GM12864 (cell line): ENCODE measurements around the gene ATP6V0D1.

Source experiments
- DNase-seq: peaks from one replicate; pipeline ENCODE4 v3.0.0-alpha.2; 2011; ENCODE audit warnings: low read depth
- H3K4me3 ChIP-seq: 2 replicates; pipeline ENCODE4 v1.5.1; 2011; ENCODE audit warnings: mild to moderate bottlenecking, low read depth, low read length, control low read depth
- TF ChIP-seq, protein P1 (sequence below): IDR thresholded peaks from 2 replicates; pipeline ENCODE4 v1.5.1; 2011; ENCODE audit warnings: low read depth, mild to moderate bottlenecking, moderate library complexity, low read length, control low read depth, inconsistent platforms; ENCODE audit errors: missing control alignments

Gene ATP6V0D1

DNA sequence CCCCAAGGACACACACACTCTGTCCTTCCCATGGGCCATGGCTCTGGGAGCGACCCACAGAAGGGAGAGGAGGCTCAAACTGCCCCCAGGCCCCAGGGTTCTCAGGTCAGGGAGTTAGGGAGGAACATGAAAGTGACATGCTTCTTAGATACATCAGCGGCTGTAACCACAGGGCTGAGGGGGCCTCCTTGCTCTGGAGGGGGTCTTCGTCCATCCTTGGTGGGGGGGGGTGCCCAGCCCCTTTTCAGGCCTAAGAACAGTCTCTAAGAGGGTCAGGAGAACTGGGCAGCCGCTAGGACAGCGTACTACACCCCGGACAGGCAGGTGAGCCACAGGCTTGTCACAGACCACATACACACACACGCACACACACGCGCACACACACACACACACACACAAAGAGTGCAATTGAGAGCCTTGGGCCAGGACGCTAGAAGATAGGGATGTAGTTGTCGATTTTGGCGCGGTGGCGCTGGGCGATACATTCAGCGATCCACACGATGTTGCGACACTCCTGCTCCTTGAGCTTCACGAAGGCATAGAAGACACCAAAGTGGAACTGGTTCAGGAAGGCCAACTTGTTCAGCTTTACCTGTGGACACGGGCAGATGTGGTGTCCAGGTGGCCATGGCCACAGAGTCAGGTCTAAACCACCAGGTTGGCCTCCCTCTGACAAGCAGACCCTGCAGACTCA lies 42.7 kb downstream of the ATP6V0D1 start:
- DNase-seq: no peak
- TF ChIP-seq, protein P1, sequence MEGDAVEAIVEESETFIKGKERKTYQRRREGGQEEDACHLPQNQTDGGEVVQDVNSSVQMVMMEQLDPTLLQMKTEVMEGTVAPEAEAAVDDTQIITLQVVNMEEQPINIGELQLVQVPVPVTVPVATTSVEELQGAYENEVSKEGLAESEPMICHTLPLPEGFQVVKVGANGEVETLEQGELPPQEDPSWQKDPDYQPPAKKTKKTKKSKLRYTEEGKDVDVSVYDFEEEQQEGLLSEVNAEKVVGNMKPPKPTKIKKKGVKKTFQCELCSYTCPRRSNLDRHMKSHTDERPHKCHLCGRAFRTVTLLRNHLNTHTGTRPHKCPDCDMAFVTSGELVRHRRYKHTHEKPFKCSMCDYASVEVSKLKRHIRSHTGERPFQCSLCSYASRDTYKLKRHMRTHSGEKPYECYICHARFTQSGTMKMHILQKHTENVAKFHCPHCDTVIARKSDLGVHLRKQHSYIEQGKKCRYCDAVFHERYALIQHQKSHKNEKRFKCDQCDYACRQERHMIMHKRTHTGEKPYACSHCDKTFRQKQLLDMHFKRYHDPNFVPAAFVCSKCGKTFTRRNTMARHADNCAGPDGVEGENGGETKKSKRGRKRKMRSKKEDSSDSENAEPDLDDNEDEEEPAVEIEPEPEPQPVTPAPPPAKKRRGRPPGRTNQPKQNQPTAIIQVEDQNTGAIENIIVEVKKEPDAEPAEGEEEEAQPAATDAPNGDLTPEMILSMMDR: no peak
- H3K4me3 ChIP-seq: no peak overlapping the region

DNA sequence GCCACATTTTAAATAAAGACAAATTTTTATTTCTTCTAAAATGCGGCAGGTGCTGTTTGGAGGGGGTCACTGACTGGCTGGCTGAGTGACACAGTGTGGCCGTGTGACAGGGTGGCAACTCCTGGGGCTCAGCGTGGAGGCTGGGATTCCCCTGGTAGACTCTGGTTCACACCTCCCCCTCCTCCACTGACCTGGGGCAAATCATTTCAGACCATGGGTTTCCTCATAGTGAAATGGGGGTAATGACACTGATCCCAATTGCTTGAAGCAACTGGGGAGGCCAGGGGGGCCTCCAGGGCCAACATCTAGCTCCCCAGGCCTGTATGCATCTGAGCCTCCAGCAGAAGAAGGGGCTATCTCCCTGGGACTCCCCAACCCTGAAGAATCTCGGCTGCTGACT lies 43.4 kb downstream of the ATP6V0D1 start:
- no peak overlapping the region for H3K4me3 ChIP-seq
- TF ChIP-seq, protein P1: no peak
- DNase-seq: no peak

DNA sequence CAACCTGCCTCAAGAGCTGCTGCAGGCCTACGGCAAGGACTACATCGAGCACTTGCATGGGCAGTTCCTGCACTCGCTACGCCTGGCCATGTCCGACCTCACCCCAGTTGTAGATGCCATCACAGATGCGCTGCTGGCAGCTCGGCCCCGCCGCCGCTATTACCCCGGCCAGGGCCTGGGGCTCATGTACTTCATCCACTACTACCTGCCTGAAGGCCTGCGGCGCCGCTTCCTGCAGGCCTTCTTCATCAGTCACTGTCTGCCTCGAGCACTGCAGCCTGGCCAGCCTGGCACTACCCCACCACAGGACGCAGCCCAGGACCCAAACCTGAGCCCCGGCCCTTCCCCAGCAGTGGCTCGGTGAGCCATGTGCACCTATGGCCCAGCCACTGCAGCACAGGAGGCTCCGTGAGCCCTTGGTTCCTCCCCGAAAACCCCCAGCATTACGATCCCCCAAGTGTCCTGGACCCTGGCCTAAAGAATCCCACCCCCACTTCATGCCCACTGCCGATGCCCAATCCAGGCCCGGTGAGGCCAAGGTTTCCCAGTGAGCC lies 44.2 kb downstream of the ATP6V0D1 start:
- TF ChIP-seq, protein P1: no peak
- no peak overlapping the region for H3K4me3 ChIP-seq
- no peak for DNase-seq

DNA sequence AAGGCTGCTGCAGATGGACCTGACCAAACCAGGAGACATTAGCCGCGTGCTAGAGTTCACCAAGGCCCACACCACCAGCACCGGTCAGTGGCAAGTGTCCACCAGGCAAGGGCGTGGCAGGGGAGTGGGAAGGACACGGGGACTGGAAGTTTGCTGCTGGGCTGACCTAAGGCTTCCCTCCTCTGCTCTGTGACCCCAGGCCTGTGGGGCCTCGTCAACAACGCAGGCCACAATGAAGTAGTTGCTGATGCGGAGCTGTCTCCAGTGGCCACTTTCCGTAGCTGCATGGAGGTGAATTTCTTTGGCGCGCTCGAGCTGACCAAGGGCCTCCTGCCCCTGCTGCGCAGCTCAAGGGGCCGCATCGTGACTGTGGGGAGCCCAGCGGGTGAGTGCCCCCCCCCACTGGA lies 45.2 kb downstream of the ATP6V0D1 start:
- TF ChIP-seq, protein P1: no peak
- no peak for DNase-seq
- H3K4me3 ChIP-seq: no peak overlapping the region

DNA sequence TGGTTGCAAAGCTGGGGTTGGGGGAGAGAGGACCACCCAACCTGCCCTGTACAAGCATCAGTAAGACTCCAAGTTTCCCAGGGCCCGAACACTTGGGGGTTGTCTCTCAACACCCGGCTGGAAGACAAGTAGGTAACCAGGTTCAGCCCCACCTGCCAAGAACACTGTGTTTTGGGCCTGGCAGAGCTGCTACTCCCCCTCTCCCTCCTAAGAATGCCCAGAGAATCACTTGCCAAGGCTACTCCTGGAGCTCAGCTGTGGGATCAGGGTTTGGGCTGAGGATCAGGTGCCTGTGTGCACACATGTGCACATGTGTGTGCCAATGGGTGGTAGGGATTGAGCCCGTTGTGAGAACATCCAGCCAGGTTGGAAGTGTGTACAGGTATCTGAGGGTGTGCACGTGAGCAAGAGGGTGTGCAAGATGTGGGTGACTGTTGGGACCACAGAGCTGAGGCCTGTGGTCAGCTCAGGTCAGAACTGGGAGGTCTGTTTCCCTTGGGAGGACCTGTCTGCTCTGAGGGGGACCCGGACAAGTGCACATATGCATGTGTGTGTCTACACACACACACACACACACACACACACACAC lies 47.7 kb downstream of the ATP6V0D1 start:
- DNase-seq: no peak
- TF ChIP-seq, protein P1: no peak
- H3K4me3 ChIP-seq: no peak overlapping the region

DNA sequence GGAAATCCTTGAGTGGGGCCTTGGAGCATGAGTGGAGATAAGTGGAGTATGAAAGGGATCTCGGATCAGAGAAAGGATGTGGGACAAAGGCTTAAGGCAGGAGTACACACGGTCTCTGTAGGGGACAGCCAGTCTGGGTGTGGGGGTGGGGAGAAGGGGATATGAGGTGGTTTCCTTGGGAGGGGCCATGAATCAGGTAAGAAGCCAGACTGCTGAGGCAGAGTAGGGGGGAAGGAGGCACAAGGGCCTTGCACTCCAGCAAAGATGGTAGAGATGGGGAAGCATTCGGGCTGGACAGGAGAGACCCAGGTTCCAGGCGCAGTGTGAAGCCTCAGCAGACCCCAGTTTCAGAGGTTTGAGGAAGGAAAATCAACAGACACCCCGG lies 48.5 kb downstream of the ATP6V0D1 start:
- no peak for DNase-seq
- TF ChIP-seq, protein P1: no peak
- H3K4me3 ChIP-seq: no peak overlapping the region
